Fibroblast of lung (primary cell): ENCODE results near the gene TTLL7. TPM values are rescaled to one million over a fixed set of nuclear protein-coding genes. Genes with fewer than 3 reads are reported as not detected.

Source experiments
- DNase-seq, 2 donors: peaks; one replicate each; pipeline versions ENCODE4 v3.0.0 to v3.0.0-alpha.2; 2010; ENCODE audit warnings: low read depth in 2 of 2
- H2AFZ ChIP-seq: 2 replicates; pipeline ENCODE4 v1.5.1; 2012; ENCODE audit warnings: low read length, control low read depth, inconsistent platforms
- H3K27ac ChIP-seq: 2 replicates; pipeline ENCODE4 v1.5.1; 2011; ENCODE audit warnings: low read length, control low read depth; ENCODE audit not compliant: insufficient read depth
- H3K27me3 ChIP-seq: 2 replicates; pipeline ENCODE4 v1.5.1; 2011; ENCODE audit warnings: mild to moderate bottlenecking, low read length; ENCODE audit not compliant: control insufficient read depth, insufficient read depth
- H3K36me3 ChIP-seq: 2 replicates; pipeline ENCODE4 v1.5.1; 2011; ENCODE audit warnings: low read length; ENCODE audit not compliant: control insufficient read depth, insufficient read depth
- H3K4me1 ChIP-seq: 2 replicates; pipeline ENCODE4 v1.5.1; 2011; ENCODE audit warnings: low read length; ENCODE audit not compliant: control insufficient read depth, insufficient read depth; ENCODE audit errors: extremely low read depth
- H3K4me2 ChIP-seq: 2 replicates; pipeline ENCODE4 v1.5.1; 2011; ENCODE audit warnings: low read length, control low read depth; ENCODE audit not compliant: insufficient read depth; ENCODE audit errors: extremely low read depth
- H3K4me3 ChIP-seq, 4 experiments: fragments of 200-600 bp in 1 of 4; sonication (generic) in 1 of 4; replicated peaks in 1 of 4; 2 replicates each; pipeline ENCODE4 v1.5.1; 2011 to 2016; ENCODE audit warnings: low read length in 4 of 4, low read depth in 3 of 4, mild to moderate bottlenecking in 3 of 4, control low read depth in 2 of 4, inconsistent platforms in 1 of 4, mixed read lengths in 1 of 4; ENCODE audit not compliant: insufficient read depth in 1 of 4; ENCODE audit errors: control extremely low read depth in 1 of 4
- H3K79me2 ChIP-seq: 2 replicates; pipeline ENCODE4 v1.5.1; 2012; ENCODE audit warnings: mild to moderate bottlenecking, low read length, inconsistent platforms; ENCODE audit not compliant: control insufficient read depth, insufficient read depth
- H3K9ac ChIP-seq: 2 replicates; pipeline ENCODE4 v1.5.1; 2011; ENCODE audit warnings: mild to moderate bottlenecking, low read length, control low read depth; ENCODE audit not compliant: insufficient read depth
- H3K9me3 ChIP-seq: 2 replicates; pipeline ENCODE4 v1.5.1; 2012; ENCODE audit warnings: low read depth, low read length; ENCODE audit not compliant: control insufficient read depth, insufficient read depth
- H4K20me1 ChIP-seq: 2 replicates; pipeline ENCODE4 v1.5.1; 2011; ENCODE audit warnings: low read length; ENCODE audit not compliant: control insufficient read depth, insufficient read depth; ENCODE audit errors: extremely low read depth
- EZH2 ChIP-seq: IDR thresholded peaks from 2 replicates; pipeline ENCODE4 v1.5.1; 2012; ENCODE audit warnings: low read length, control low read depth, mild to moderate bottlenecking; ENCODE audit errors: missing control alignments
- polyA plus RNA-seq, 2 donors: library from polyadenylated mRNA; depleted of rRNA in 1 of 2; stranded (reverse) in 1 of 2; unstranded in 1 of 2; fragments of >200 nt; gene quantifications; 2 replicates each; pipeline ENCODE4 v1.2.1, GENCODE V29; 2011 to 2012; ENCODE audit warnings: missing spikeins in 1 of 2
- total RNA-seq: library from RNA; depleted of rRNA; stranded (reverse); fragments of >200 nt; gene quantifications from 2 replicates; pipeline ENCODE4 v1.2.1, GENCODE V29; 2014
- TF ChIP-seq, protein P1 (sequence below), 2 donors: IDR thresholded peaks in 1 of 2; conservative IDR thresholded peaks in 1 of 2; 1 replicate in 1 of 2; 2 replicates in 1 of 2; pipeline ENCODE4 v1.5.1; 2011 to 2012; ENCODE audit warnings: low read length in 2 of 2, control low read depth in 1 of 2, inconsistent platforms in 1 of 2, low read depth in 1 of 2, mild to moderate bottlenecking in 1 of 2

The TTLL7 gene
- total and polyA plus RNA-seq, 2 donors (not counting 1 experiment from before 2014, with no cell fraction given) = 14.4 to 19.8 TPM

DNA sequence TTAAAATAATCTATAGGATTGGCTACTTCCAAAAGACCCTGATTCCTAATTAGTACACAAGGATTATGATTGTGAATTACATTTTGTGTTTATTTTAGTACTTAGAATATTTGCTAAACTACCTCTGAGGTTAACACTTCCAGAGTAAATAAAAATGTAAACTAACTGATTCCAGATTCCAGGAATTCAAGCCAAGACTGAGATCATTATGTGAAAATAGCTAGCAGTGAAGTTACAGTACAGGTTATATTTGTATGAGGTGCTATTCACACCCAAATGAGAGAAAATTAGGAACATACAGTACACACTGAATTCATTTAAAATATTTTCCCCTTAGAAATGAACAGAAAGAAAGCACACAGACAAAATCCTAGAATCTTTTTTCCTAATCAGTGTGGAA lies 28.8 kb downstream of the TTLL7 start:
- H3K27ac ChIP-seq = no peak overlapping the region

GRCh38 chr1:83967336-83967735 lies 31.6 kb downstream of the TTLL7 start:
- H3K9ac ChIP-seq = no peak overlapping the region
- no peaks in the 10 kb centered on the region for H3K79me2 ChIP-seq
- no peaks in the 10 kb centered on the region for H3K27me3 ChIP-seq
- H3K4me3 ChIP-seq = no peak overlapping the region
- H2AFZ ChIP-seq = no peak overlapping the region
- H3K9me3 ChIP-seq = no peaks in the 10 kb centered on the region
- no peak overlapping the region for H3K27ac ChIP-seq
- TF ChIP-seq EZH2 = no peak
- TF ChIP-seq, protein P1, sequence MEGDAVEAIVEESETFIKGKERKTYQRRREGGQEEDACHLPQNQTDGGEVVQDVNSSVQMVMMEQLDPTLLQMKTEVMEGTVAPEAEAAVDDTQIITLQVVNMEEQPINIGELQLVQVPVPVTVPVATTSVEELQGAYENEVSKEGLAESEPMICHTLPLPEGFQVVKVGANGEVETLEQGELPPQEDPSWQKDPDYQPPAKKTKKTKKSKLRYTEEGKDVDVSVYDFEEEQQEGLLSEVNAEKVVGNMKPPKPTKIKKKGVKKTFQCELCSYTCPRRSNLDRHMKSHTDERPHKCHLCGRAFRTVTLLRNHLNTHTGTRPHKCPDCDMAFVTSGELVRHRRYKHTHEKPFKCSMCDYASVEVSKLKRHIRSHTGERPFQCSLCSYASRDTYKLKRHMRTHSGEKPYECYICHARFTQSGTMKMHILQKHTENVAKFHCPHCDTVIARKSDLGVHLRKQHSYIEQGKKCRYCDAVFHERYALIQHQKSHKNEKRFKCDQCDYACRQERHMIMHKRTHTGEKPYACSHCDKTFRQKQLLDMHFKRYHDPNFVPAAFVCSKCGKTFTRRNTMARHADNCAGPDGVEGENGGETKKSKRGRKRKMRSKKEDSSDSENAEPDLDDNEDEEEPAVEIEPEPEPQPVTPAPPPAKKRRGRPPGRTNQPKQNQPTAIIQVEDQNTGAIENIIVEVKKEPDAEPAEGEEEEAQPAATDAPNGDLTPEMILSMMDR (conservative IDR thresholded peaks at IDR 0.05 in 1 of 2, IDR thresholded peaks at IDR 0.05 in 1 of 2; ENCODE audit: low read depth in 1 of 2, low read length in 2 of 2) = no peak
- DNase-seq = peak; percentile 13 to 27
- no peaks in the 10 kb centered on the region for H4K20me1 ChIP-seq
- H3K36me3 ChIP-seq = no peaks in the 10 kb centered on the region
- no peaks in the 10 kb centered on the region for H3K4me1 ChIP-seq
- H3K4me2 ChIP-seq = no peak overlapping the region

More for the DNA sequence above, 28.8 kb downstream of the TTLL7 start:
- H2AFZ ChIP-seq = no peak overlapping the region
- no peak overlapping the region for H3K4me3 ChIP-seq
- DNase-seq = no peak
- no peaks in the 10 kb centered on the region for H3K27me3 ChIP-seq
- no peak overlapping the region for H3K4me2 ChIP-seq
- TF ChIP-seq, protein P1 (conservative IDR thresholded peaks at IDR 0.05 in 1 of 2, IDR thresholded peaks at IDR 0.05 in 1 of 2; ENCODE audit: low read depth in 1 of 2, low read length in 2 of 2) = no peak
- no peak for TF ChIP-seq EZH2
- H3K79me2 ChIP-seq = no peaks in the 10 kb centered on the region
- H3K9ac ChIP-seq = no peak overlapping the region
- H3K9me3 ChIP-seq = no peaks in the 10 kb centered on the region
- no peaks in the 10 kb centered on the region for H3K4me1 ChIP-seq
- H4K20me1 ChIP-seq = no peaks in the 10 kb centered on the region
- no peaks in the 10 kb centered on the region for H3K36me3 ChIP-seq

DNA sequence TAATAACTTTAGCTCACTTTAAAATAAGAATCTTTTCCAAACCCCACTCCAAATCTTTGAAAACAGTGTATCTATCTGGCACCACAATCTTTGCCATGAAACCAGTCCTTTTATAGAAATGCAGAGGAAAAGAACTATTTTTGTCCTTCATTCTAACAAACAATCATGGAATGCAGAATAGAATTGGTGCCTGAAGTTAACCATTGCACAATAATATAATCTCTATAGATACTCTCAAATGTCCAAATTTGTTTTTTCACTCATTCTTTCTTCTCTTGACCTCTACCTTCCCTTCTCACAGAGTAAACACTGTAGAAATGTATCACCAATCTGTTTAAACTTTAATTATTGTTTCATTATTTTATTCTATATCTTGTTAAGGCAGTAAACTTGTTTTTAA lies 34.8 kb downstream of the TTLL7 start:
- no peaks in the 10 kb centered on the region for H4K20me1 ChIP-seq
- no peak overlapping the region for H3K4me2 ChIP-seq
- H3K27ac ChIP-seq = no peak overlapping the region
- no peaks in the 10 kb centered on the region for H3K27me3 ChIP-seq
- H3K4me1 ChIP-seq = no peaks in the 10 kb centered on the region
- no peak for DNase-seq
- H2AFZ ChIP-seq = no peak overlapping the region
- no peak overlapping the region for H3K9ac ChIP-seq
- H3K4me3 ChIP-seq = no peak overlapping the region
- TF ChIP-seq EZH2 = no peak
- no peaks in the 10 kb centered on the region for H3K9me3 ChIP-seq
- no peaks in the 10 kb centered on the region for H3K36me3 ChIP-seq
- H3K79me2 ChIP-seq = no peaks in the 10 kb centered on the region
